Type B pancreatic cell (in vitro differentiated cells): ENCODE measurements around the gene RPL34. TPM values are rescaled to one million over a fixed set of nuclear protein-coding genes. Genes with fewer than 3 reads are reported as not detected.
"Not testable (repeated sequence)": the region's sequence is repeated elsewhere in the genome, so short reads cannot be mapped to it uniquely, and the experiment has no call there.

ENCODE experiments used
- DNase-seq: peaks from one replicate; pipeline ENCODE4 v3.0.0; 2021; ENCODE audit warnings: mixed read lengths; ENCODE audit not compliant: unreplicated experiment; ENCODE audit errors: extremely low spot score
- H3K27ac Mint-ChIP-seq: 2 replicates; pipeline ENCODE4 v1.8.0; 2021; ENCODE audit warnings: mild to moderate bottlenecking, mixed read lengths
- H3K27me3 Mint-ChIP-seq: 2 replicates; pipeline ENCODE4 v1.8.0; 2021; ENCODE audit warnings: mixed read lengths
- H3K36me3 Mint-ChIP-seq: 2 replicates; pipeline ENCODE4 v1.8.0; 2021; ENCODE audit warnings: mixed read lengths
- H3K4me1 Mint-ChIP-seq: one replicate; pipeline ENCODE4 v1.8.0; 2021; ENCODE audit warnings: mixed read lengths; ENCODE audit not compliant: unreplicated experiment
- H3K4me3 Mint-ChIP-seq: 2 replicates; pipeline ENCODE4 v1.8.0; 2021; ENCODE audit warnings: mild to moderate bottlenecking, mixed read lengths
- H3K9me3 Mint-ChIP-seq: 2 replicates; pipeline ENCODE4 v1.8.0; 2021; ENCODE audit warnings: mixed read lengths
- CTCF ChIP-seq: fragments of 200-600 bp; sonication (generic); conservative IDR thresholded peaks from 2 replicates; pipeline ENCODE4 v1.5.0; 2021; ENCODE audit warnings: antibody characterized with exemption, mild to moderate bottlenecking
- total RNA-seq: library from RNA; stranded (reverse); gene quantifications from 2 replicates; pipeline ENCODE4 v1.2.1, GENCODE V29; 2021; ENCODE audit warnings: low replicate concordance

Gene RPL34
- total RNA-seq, 1 donor from 2014 or later: 1,454 TPM

DNA sequence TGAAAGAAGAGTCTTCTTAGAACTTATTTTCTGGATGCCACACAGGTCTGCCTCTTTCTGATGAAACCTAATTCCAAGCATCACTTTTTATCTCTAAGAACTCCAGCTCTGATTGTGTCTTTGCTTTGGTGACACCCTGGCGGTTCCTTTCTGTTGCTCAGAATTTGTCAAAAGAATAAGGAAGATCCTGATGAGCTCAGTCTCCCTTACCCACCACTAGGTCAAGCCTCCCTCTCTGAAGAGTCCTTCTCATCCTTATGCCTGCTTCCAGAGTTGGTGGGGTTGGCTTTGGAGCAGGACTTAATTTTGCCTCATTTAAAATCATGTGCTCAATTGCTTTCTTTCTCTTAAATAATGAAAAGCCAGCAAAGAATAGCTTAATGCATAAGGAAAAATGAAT, 31.5 kb upstream of the RPL34 start:
- H3K27ac Mint-ChIP-seq: no peak overlapping the region
- H3K4me1 Mint-ChIP-seq: peaks cover 9% of the 10 kb centered on the region
- DNase-seq: no peak
- peaks cover 5% of the 10 kb centered on the region for H3K9me3 Mint-ChIP-seq
- TF ChIP-seq CTCF: no peak
- H3K27me3 Mint-ChIP-seq: peaks cover 11% of the 10 kb centered on the region
- no peak overlapping the region for H3K4me3 Mint-ChIP-seq
- peaks cover 3% of the 10 kb centered on the region for H3K36me3 Mint-ChIP-seq

- no peak for DNase-seq
- Mint-ChIP-seq H3K27ac (no peak overlapping the region), H3K36me3 (peaks cover 3% of the 10 kb centered on the region)
Observed at GRCh38 chr4:108589961-108590360, 30.4 kb upstream of the RPL34 start.

GRCh38 chr4:108590776-108591175, 29.6 kb upstream of the RPL34 start:
- peaks cover 10% of the 10 kb centered on the region for H3K9me3 Mint-ChIP-seq
- H3K27me3 Mint-ChIP-seq: peaks cover 8% of the 10 kb centered on the region
- no peak for TF ChIP-seq CTCF
- DNase-seq: no peak
- no peak overlapping the region for H3K4me3 Mint-ChIP-seq
- no peak overlapping the region for H3K27ac Mint-ChIP-seq
- H3K4me1 Mint-ChIP-seq: peaks cover 9% of the 10 kb centered on the region
- H3K36me3 Mint-ChIP-seq: peaks cover 3% of the 10 kb centered on the region

More at GRCh38 chr4:108589961-108590360, 30.4 kb upstream of the RPL34 start:
- peaks cover 9% of the 10 kb centered on the region for H3K4me1 Mint-ChIP-seq
- peaks cover 8% of the 10 kb centered on the region for H3K9me3 Mint-ChIP-seq
- H3K4me3 Mint-ChIP-seq: no peak overlapping the region
- no peak for TF ChIP-seq CTCF
- peaks cover 8% of the 10 kb centered on the region for H3K27me3 Mint-ChIP-seq

DNA sequence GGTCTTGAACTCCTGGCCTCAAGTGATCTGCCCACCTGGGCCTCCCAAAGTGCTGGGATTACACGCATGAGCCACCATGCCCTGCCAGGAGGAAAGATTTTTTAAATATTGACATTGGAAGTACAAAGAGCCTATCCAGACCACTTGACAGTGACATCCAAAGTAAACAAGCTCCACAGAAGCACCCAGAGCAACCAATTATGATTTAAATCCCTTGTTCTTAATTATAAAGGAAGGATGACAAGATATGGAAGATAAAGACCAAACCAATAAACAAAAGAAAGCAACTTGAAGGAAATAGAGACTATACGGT, 27.7 kb upstream of the RPL34 start:
- peaks cover 5% of the 10 kb centered on the region for H3K27me3 Mint-ChIP-seq
- DNase-seq: no peak
- no peak overlapping the region for H3K27ac Mint-ChIP-seq
- TF ChIP-seq CTCF: no peak
- H3K36me3 Mint-ChIP-seq: peaks cover 3% of the 10 kb centered on the region
- no peak overlapping the region for H3K4me3 Mint-ChIP-seq
- H3K9me3 Mint-ChIP-seq: peaks cover 10% of the 10 kb centered on the region
- H3K4me1 Mint-ChIP-seq: peaks cover 9% of the 10 kb centered on the region

DNA sequence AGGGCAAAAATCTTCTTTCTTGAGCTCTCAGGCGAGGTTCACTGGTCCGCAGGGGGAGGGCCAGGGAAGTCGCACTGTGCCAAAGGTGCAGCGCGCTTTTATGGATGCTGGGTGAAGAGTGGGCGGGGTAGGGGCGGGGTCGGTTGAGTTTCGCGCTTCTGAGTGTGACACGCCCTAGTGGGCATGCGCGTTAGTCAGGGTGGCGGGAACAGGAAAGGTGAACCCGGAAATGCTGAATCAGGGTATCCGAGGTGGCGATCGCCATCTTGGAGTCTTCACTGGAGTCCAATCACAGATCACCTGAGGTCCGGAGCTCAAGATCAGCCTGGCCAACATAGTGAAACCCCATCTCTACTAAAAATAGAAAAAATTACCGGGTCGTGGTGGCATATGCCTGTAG, 26.1 kb upstream of the RPL34 start:
- H3K36me3 Mint-ChIP-seq, DNase-seq, H3K9me3 Mint-ChIP-seq, H3K4me3 Mint-ChIP-seq, H3K27me3 Mint-ChIP-seq, H3K4me1 Mint-ChIP-seq, H3K27ac Mint-ChIP-seq: not testable (repeated sequence)

- no peak for TF ChIP-seq CTCF
- Mint-ChIP-seq H3K27ac (no peak overlapping the region), H3K27me3 (peaks cover 5% of the 10 kb centered on the region), H3K4me3 (no peak overlapping the region), H3K36me3 (peaks cover 3% of the 10 kb centered on the region), H3K9me3 (peaks cover 10% of the 10 kb centered on the region), H3K4me1 (peaks cover 3% of the 10 kb centered on the region)
- DNase-seq: no peak
Observed at GRCh38 chr4:108596344-108596743, 24.0 kb upstream of the RPL34 start.
